ENCODE results near the gene UBE2E2.

- TF ChIP-seq CTCF (IDR thresholded peaks at IDR 0.05), result no peak
- TF ChIP-seq POLR2AphosphoS5 (IDR thresholded peaks at IDR 0.05), result no peak
- TF ChIP-seq POLR2A (IDR thresholded peaks at IDR 0.05), result no peak
Observed at GRCh38 chr3:23319366-23320312, 116.5 kb downstream of the UBE2E2 start.
